LNCaP clone FGC (cell line): Measurements from ENCODE around the gene MYO7A.

ENCODE experiments used
- DNase-seq: peaks from one replicate; pipeline ENCODE4 v3.0.0-alpha.2; 2011; ENCODE audit warnings: low read depth
- H3K4me3 ChIP-seq: 2 replicates; pipeline ENCODE4 v1.5.1; 2011; ENCODE audit warnings: mild to moderate bottlenecking, low read depth, low read length, control low read depth
- TF ChIP-seq, protein P1 (sequence below): IDR thresholded peaks from 2 replicates; pipeline ENCODE4 v1.5.1; 2012; ENCODE audit warnings: mild to moderate bottlenecking; ENCODE audit not compliant: control insufficient read depth, insufficient read depth; ENCODE audit errors: extremely low read depth

The MYO7A gene

GRCh38 chr11:77136784-77137420, 8.9 kb downstream of the MYO7A start:
- TF ChIP-seq, protein P1, sequence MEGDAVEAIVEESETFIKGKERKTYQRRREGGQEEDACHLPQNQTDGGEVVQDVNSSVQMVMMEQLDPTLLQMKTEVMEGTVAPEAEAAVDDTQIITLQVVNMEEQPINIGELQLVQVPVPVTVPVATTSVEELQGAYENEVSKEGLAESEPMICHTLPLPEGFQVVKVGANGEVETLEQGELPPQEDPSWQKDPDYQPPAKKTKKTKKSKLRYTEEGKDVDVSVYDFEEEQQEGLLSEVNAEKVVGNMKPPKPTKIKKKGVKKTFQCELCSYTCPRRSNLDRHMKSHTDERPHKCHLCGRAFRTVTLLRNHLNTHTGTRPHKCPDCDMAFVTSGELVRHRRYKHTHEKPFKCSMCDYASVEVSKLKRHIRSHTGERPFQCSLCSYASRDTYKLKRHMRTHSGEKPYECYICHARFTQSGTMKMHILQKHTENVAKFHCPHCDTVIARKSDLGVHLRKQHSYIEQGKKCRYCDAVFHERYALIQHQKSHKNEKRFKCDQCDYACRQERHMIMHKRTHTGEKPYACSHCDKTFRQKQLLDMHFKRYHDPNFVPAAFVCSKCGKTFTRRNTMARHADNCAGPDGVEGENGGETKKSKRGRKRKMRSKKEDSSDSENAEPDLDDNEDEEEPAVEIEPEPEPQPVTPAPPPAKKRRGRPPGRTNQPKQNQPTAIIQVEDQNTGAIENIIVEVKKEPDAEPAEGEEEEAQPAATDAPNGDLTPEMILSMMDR = no peak
- DNase-seq = no peak
- no peak overlapping the region for H3K4me3 ChIP-seq

- TF ChIP-seq, protein P1 = no peak
- DNase-seq = no peak
- no peak overlapping the region for H3K4me3 ChIP-seq
These were observed 9.4 kb downstream of the MYO7A start for GRCh38 chr11:77137421-77137820.

DNA sequence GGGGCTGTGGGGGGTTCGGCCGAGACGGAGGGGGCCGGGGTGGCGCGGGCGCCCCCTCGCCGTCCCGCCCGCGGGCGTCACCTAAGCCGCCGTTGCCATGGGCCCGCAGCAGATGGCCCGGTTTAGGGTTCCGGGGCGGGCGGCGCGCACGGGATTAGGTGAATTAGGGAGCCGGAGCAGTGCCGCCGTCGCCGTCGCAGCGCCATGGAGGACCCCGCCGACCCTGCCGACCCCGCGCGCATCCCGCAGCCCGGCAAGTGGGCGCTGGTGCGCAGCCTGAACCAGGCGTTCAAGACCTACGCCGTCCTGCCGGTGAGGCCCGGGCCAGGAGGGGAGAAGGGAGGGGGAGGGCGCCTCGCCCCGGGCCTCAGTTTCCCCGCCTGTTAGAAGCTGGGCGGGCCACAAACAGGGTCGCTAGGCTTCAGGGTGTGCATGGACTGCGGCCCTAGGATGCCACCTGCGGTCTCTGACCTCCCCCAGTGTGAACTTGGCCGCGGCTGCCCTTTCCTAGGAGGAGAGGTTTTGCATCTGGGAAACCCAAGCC, 10.1 kb downstream of the MYO7A start:
- DNase-seq = no peak
- TF ChIP-seq, protein P1 = no peak
- no peak overlapping the region for H3K4me3 ChIP-seq

- TF ChIP-seq, protein P1 = no peak
- DNase-seq = no peak
- no peak overlapping the region for H3K4me3 ChIP-seq
These were observed 11.2 kb downstream of the MYO7A start for GRCh38 chr11:77139201-77139600.

GRCh38 chr11:77140231-77140851, 12.3 kb downstream of the MYO7A start:
- DNase-seq = peak; percentile 23
- H3K4me3 ChIP-seq = no peak overlapping the region
- TF ChIP-seq, protein P1 = no peak

GRCh38 chr11:77141034-77141433, 13.0 kb downstream of the MYO7A start:
- peak; percentile 89 for DNase-seq
- H3K4me3 ChIP-seq = no peak overlapping the region

More at GRCh38 chr11:77141034-77141433, 13.0 kb downstream of the MYO7A start:
- TF ChIP-seq, protein P1 = no peak
